OCI-LY1 (cell line): ENCODE results near the gene ZNF791.

ENCODE experiments used
- EZH2 ChIP-seq: fragments of 200-600 bp; sonication (generic), shearing (Covaris generic); IDR thresholded peaks from 2 replicates; pipeline ENCODE4 v1.8.0; 2017; ENCODE audit warnings: borderline replicate concordance, mixed run types, mild to moderate bottlenecking, antibody characterized with exemption, low read length, moderate library complexity, mixed read lengths
- TF ChIP-seq, protein P1 (sequence below): fragments of 200-600 bp; sonication (generic), shearing (Covaris generic); IDR thresholded peaks from 2 replicates; pipeline ENCODE4 v1.5.1; 2017; ENCODE audit warnings: mild to moderate bottlenecking, antibody characterized with exemption, low read length, moderate library complexity, mixed read lengths

GRCh38 chr19:12638611-12639182 is 28.0 kb downstream of the ZNF791 start:
- TF ChIP-seq, protein P1, sequence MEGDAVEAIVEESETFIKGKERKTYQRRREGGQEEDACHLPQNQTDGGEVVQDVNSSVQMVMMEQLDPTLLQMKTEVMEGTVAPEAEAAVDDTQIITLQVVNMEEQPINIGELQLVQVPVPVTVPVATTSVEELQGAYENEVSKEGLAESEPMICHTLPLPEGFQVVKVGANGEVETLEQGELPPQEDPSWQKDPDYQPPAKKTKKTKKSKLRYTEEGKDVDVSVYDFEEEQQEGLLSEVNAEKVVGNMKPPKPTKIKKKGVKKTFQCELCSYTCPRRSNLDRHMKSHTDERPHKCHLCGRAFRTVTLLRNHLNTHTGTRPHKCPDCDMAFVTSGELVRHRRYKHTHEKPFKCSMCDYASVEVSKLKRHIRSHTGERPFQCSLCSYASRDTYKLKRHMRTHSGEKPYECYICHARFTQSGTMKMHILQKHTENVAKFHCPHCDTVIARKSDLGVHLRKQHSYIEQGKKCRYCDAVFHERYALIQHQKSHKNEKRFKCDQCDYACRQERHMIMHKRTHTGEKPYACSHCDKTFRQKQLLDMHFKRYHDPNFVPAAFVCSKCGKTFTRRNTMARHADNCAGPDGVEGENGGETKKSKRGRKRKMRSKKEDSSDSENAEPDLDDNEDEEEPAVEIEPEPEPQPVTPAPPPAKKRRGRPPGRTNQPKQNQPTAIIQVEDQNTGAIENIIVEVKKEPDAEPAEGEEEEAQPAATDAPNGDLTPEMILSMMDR = no peak
- no peak for TF ChIP-seq EZH2
